ENCODE measurements around the gene PPP2R5B.

The PPP2R5B gene

DNA sequence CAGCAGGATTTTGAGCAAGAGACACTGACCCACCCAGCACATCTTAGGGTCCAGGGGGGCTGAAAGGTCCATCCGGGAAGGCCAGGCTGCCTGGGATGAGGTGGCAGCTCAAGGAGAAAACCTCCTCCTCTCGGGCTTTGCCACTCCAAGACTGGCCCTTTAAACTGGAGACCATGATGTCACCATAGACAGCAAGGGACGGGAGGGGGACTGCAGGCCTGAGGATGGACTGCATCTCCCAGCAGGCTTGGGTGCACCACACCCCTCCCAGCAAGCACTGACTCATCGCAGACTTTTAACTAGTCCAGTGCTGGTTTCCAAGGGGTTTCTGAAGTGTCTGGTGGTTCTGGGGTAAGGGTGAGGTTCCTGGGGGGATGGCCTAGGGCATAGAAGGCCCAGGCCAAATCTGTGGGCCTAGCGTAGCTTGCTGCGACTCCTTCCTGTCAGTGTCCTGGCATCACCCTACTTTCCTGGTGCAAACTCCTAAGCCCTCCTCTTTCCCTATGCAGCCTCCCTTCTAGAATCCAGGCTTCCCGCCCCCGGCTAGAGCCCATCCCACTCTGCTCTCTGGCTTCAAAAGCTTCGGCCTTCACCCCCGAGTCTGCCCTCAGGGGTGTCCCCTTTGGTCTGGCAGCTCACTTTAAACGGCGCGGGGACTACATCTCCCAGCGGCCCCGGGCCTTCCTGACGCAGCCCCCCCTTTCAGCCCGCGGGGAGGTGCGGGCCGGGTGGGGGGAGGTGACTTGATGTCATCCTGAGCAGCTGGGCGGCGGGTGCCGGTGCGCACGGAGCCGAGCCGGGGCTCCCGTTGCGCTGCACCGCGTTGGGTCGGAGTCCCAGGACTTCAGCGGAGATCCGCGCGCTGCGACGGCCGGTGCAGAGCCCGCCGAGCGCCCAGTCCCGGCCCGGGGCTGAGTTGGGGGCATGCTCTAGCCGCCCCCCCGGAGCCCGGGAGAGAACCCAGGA lies at the start of gene PPP2R5B:
PPP2R5B (plus strand) TSS at position 746 of the 966 bp plus-strand sequence. CDS start 1,046 bp downstream, outside the sequence.
- no peak for DNase-seq

DNA sequence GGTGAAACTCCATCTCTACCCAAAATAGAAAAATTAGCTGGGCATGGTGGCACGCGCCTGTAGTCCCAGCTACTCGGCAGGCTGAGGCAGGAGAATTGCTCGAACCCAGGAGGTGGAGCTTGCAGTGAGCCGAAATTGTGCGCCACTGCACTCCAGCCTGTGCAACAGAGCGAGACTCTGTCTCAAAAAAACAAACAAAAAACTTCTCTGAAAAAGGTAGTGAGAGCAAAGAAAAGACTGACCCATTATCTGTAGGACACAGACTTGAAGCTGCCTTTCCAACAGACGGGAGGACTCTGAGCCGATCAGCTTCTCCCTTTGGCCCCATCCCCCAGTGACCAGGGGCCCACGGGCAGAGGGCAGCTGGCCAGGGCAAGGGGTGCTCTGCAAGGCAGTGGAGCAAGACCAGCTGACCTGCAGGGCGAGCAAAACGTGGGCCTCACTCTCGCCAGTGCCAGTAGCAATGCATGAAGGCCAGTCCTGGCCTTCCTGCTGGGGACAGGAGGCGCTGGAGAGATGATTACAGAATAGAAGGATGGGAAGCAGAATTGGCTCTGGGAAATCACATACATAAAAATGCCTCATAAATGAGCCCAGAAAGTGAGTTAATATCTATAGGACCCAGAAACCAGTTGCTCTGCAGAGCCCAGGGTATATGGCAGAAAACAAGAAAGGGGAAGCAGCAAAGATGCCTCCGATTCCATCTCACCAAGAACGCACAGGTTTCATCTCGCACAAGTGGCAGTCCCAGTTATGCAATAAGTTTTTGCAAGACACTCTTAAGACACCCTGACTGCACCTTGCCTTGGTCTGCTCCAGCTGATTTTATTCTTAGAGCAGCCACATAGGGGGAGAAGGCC lies 48.9 kb upstream of the PPP2R5B start:
- no peak for DNase-seq

DNA sequence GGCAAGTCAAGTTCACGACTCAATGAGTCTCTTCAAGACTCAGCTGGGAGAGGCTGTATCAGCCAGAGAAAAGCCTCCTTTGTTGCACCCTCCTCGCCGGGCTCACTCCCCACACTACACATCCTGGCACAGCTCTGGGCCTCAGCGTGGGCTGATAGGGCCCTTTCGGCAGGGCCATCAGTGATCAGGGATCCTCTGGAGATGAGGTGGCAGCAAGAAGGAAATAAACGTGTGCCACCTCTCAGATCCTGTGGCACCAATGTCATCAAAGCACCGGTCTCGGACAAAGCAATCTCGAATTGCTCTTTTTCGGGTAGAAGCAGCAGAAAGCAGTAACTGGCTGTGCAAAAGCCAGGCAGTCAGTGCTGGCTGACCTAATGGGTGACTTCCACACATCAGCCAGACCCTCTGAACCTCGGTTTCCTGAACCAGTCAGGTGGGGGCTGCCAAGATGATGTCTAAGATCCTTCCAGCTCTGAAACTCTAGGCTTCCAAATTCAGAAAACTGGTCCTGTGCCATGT lies 48.2 kb upstream of the PPP2R5B start:
- DNase-seq: no peak

DNA sequence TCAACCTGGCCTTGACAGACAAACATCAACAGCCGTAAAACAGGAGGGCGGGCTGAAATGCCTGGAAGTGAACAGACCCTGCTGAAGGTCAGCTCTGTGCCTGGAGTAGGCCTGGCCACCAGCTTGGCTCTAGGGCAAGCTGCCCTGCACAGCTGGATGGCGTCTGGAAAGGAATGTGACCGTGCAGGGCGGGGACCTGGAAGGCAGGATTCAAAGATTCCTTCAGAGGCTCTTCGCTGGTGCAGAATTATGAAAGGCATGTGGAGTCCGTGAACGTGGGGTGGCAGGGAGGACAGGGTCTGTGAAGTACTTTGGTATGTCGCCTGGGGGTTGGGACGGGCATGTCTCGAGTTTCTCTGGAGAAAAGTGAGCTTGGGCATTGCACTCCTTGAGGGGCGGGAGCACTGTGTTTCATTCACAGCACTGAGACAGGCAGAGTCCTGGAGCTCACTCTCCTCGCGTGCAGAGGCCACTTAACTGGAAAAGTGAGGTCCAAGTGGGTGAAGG lies 47.6 kb upstream of the PPP2R5B start:
- no peak for DNase-seq

DNA sequence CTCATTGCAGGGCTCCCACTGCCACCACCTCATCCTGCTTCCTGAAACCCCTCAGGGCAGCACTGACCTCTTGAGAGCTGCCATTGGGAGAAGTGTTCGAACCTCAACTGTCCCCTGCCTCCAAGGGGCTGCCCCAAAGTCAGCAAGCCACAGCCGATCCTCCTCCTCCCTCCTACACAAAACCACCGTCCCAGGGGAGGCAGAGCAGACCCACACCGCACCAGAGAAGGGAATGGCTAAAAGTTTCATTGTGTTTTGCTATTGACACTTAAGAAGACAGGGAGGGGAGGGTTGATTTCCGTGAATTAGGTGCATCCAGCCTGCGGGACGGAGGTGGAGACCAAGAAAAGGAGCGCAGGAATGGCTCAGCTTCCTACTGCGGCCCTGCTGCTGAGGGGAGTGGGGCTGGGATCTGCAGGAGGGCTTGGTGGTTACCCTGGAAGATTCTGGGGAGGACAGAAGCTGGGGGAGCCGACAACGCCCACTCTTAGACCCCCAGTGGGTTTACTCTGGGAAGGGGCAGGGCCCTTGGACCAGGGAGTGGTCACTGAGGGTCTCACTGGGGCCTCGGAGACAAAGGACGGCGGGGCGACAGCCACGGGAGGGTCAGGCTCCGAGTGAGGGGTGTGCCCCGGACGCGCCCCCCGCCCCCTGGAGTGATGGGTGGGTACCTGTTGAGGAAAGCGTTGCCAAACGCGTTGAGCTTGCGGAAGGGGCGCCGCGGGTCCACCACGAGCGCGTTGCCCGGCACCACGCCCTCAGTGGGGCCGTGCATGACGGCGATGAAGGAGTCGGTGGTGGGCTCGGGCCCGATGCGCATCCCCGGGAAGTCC lies 46.9 kb upstream of the PPP2R5B start:
- DNase-seq: no peak

DNA sequence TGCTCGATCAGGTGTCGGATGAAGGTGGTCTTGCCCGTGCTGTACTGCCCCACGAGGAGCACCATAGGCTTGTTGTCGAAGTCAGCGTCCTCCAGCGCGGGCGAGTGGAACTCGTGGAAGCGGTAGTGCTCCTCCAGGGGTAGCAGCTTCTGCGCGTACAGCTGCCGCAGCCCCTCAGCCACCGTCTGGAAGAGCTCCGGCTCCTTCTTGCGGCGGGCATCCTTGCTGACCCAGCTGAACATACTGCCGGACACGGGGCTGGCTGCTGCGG lies 46.3 kb upstream of the PPP2R5B start:
- no peak for DNase-seq

DNA sequence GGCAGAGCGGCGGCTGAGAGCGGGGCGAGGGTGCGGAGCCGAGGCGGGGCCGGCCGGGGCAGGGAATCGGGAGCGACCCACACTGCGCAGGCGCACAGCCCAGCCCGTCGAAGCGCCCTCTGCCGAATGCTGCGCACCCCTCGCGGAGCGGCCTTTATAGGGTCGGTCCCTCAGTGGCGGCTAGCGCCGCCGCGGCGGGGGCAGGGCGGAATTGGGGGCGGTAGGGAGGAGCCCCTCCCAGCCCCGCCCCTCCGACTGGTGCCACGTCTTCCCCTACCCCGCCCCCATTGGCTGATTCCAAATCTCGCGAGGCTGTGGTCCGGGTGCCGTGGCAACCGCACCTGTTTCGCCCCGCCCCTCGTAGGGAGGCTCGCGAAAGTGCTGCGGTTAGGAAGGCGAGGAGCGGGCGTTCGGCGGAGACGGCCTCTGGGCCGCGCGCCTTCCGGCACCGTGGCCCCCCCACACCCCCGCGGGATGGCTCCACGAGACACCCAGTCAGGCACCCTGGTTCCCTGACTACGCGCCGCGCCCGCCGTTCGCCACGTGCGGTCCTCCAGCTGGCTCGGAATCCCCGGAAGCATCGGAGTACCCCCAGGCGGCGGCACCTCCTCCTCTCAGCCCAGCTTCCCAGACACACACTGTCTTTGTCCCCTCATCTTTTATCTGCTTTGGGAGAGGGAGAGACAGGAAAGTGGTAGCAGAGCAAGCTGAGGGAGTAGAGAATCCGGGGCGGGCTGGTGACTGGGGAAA lies 45.8 kb upstream of the PPP2R5B start, which contains the start of gene EHD1:
EHD1 (minus strand) TSS at position 128 of the 750 bp plus-strand sequence. CDS start 157 bp downstream, outside the sequence.
- peak; percentile 82 for DNase-seq

DNA sequence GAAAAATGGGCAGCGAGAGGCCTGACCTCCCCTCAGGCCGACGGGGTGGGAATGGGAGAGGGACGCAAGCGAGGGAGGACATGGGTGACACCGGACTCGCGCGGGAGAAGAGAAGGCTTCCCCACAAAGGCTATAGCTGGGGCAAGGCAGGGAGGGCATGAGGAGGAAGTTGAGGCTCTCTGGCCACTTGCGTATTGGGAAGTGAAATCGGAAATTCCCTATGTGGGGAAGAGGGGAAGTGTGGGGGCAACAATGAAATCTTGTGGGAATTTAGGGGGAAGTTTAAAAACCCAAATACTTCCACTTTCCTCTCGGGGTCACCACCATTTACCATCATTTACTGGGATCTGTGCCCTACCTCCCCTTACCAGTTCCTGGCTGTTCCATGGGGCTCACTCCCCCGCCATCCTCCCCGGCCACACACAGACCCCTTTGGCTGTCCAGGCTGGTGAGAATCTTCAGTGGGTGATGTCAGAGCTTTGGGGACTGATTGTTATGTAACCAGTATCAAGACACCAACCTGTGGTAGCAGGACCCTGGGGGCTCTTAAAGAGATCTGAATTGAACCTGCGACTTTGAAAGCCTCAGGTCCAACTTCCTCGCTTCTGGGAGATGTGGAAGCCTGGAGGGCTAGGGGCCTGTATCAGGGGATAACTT lies 45.1 kb upstream of the PPP2R5B start:
- no peak for DNase-seq

DNA sequence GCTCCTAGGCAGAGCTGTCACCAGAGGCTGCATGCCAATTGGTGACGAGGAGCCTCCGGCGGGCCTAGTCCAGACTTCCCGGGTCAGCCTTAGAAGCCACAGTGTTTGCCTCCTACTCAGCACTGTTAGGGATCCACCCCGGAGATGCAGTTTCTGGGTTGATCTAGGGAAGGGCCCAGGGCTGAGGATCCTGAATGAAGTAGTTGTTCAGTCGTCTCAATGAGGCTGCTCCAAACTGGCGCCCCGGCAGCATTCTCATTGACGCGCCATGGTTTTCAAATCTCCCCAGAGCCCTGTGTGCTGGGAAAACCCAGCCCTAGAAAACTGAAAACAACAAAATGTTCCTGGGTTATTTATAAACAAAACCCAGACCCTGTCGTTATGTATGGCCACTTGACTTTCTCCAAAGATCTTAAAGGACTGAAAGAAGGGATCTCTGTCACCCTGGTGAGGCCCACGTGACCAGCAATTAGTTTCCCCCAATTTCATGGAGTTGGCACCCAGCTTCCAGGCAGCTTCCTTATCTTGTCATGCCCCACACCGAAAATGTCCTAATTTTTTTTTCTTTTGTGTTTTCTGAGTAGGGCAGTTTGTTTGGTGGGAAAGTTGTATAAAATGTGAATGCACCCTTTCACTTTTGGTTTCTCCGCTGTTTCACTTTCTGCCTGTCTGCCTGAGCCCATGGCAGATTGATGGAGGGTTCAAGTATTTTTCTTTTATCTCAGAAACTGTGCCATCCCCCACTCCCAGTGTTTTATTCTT lies 44.1 kb upstream of the PPP2R5B start:
- DNase-seq: no peak

DNA sequence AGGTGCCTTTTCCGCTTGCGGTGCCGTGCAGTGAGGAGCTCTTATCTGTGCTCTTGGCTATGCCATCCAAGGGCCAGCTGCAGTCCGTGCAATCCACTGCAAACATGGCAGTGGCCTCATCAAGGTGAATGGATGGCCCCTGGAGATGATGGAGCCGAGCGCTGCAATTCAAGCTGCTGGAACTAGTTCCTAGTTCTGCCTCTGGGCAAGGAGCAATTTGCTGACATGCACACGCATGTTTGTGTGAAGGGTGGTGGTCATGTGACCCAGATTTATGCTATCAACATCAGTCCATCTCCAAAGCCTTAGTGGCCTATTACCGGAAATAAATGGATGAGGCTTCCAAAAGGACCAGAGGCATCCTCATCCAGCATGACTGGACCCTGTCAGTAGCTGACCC lies 43.0 kb upstream of the PPP2R5B start:
- no peak for DNase-seq

DNA sequence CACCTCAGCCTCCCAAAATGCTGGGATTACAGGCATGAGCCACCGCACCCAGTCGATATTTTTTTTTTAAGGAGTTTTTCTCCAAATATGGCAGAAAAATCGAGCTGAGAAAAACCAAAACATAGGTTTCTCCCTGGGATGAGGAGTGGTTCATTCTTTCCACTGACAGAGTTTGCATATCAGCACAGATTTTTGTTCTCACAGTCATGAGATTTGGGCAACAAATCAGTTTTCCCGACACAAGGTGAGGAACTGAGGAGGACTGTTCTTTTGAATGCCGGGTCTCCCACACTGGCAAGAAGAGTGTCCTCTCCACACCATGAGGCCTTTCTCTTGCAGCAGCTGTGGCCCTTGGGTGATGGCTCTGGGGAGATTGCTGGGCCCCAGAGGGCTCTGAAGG lies 42.2 kb upstream of the PPP2R5B start:
- no peak for DNase-seq

DNA sequence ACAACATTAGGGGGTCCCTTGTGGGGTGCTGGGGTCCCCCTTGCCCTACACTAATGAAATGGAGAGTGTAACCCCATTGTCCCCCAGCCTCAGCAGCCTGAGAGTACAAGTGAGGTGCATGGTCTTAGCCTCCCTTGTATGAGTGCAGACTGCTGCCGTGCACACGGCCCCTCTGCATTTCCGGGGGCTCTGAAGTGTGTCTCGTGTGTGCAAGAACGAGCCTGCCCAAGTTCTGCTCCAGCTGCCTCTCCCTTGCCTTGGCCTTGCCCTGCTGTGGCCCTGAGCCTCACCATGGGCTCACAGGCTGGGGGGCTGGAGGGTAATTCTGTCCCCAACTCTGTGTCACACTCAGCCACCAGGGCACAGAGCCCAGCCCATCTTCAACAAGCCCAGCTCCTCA lies 40.9 kb upstream of the PPP2R5B start:
- DNase-seq: no peak

DNA sequence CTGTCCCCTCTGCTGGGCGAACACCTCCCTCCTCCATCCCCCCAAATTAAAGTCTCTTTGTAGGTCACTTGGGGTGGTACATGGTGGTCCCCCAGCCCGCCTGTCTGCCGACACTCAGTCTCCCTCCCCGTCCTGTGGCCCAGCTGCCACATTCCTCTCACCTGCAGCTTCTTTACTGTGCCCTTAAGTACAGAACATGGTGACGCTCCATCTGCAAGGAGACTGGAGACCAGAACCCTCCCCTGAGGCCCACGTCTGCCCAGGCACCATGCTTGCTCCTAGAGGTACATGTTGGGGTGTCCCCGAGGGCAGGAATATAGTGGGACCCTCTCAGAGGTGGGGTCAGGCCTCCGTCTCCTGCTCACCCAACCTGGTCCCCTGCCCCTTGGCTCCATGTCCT lies 40.5 kb upstream of the PPP2R5B start:
- no peak for DNase-seq

DNA sequence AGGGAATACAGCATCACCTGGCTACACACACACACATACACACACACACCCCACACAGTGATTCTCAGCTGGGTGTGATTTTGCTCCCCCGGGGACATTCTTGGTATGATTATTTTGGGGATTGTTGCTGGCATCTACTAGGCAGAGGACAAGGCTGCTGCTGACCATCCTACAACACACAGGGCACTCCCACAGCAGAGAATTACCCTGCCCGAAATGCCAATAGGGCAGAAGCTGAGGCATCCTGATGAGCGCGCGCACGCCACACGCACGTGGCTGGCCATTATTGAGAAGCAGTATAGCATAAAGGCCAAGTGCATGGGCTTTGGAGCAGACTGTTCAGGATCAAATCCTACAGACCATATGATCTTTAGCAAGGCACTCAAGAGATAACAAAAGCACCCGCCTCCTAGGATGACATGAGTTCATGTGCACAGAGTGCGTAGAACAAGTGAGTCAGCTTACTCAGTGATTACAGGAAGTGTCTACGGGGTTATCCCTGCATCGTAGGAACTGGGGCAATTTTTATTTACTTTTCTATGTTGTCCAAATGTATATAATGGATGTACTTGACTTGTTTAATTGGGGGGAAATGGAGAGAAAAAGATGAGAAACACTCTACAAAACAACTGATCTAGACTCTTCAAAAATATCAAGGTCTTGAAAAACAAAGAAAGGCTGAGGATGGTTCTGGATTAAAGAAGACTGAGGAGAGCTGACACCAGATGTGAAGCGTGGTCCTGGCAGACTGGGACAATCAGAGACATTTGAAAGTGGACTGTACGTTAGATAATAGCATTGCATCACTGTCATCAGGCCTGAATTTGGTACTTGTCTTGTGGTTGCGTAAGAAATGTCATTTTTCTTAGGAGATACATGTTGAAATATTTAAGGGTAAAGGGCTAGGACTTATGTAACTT lies 38.9 kb upstream of the PPP2R5B start:
- no peak for DNase-seq

DNA sequence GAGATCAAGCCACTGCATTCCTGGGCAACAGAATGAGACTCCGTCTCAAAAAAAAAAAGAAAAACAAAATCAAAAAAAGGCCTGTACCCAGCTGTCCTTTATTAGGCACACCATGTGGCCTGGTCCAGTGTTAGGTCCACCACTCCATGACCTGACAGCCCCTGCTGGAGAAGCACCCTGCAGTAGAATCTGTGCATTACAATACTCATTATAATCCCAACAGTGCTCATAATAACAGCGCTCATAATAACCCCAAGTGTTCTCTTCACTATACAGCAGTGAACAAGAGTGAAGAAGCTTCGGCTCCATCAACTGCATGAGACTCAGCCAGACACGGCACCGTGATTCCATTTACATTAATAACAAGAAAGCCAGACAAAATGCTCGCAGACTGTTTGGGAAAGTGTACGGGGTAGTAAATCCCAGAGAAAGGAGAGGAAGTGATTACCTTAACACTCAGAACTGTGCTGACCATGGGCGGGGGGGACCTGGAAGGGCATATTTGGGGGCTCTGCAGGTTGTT lies 37.2 kb upstream of the PPP2R5B start:
- DNase-seq: no peak

DNA sequence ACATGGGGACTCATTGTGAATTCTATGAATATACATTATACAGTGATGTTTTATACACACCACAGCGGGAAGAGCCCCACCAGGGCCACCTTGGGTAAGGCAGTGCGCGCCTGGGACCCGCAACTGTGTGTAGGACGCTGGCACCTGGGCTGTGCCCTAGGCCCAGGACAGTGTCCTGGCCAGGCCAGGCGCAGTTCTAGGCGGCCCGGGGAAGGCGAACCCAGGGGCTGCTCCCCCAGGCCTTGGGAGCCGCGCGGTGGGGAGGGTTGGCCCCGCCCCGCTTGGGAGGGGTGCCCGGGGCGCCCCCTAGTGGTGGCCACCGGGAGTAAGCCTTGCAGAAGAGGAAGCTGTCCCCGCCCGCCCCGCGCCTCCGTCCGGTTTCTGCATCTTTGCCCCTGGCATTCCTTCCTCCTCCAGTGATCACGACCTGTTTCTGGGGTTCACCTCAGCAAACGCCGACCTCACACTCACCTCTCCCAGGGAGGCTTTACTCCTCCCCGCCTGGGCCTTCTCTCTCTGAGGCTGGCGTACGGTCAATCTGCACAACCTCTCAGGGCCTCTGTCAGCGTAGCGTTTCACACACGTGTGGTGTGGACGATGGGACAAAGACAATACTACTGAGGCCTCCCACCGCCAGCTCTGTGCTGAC lies 36.6 kb upstream of the PPP2R5B start:
- DNase-seq: no peak

DNA sequence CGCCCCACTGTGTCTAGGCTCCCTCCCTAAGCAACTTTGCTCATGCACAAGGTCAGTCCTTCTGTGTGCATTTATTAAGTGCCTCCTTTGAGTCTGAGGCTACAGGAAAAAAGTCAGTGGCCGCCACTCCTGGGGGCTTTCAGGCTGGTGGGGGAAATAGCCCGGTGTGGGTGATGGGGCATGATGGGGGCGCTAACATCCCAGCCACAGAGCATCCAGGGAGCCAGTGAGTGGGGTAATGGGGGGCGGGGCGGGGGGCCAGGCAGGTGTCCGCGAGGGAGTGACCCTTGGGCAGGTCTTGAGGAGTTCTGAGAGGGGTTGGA lies 36.1 kb upstream of the PPP2R5B start:
- no peak for DNase-seq

DNA sequence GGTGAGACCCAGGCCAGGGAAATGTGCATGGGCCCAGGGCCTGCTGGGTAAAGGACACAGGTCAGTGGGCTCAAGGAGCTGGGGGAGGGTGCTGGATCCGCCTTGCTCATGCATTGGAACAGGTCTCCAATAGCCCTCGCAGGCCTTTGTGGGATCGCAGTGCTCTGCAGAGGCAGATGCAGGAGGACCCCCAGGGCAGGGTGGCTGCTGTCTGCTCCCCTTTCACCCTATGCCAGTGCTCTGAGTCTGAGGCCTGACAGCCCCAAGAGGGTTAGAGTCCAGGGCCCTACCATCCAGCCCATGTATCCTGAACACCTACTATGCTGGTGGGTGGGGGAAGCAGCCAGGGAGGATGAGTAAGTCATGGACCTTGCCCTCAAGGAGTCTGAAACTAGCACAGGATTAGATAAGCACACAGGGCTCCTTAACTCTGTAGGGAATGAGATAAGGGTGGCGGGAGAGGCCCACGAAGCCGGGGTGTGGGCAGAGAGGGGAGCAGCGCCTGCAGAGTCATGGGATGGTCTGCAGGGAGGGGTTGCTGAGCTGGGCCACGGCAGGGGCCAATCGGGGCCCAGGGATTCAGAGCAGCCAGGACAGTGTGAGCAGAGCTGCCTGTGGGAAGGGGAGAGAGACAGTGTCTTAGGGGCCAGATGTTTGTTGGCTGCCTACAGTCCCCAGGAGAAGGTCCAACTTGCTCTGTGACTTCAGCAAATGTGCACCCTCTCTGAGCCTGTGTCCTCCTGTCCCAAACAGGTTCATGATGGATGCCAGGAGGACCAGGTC lies 35.6 kb upstream of the PPP2R5B start:
- DNase-seq: no peak
